ENCODE results near the gene GFPT2. TPM values are rescaled to one million over a fixed set of nuclear protein-coding genes. Genes with fewer than 3 reads are reported as not detected.
A peak's percentile ranks its signal among the peaks of the same experiment; 100 is the strongest.

Gene GFPT2
- total RNA-seq, 1 donor from 2014 or later, result 0.13 TPM

GRCh38 chr5:180333661-180334060, 19.5 kb downstream of the GFPT2 start:
- peak in 1 of 2 donors; percentile 37 for DNase-seq (ENCODE audit: low read depth in 2 of 2)

- DNase-seq (ENCODE audit: low read depth in 2 of 2), result no peak
Observed at GRCh38 chr5:180332861-180333260, 20.3 kb downstream of the GFPT2 start.

DNA sequence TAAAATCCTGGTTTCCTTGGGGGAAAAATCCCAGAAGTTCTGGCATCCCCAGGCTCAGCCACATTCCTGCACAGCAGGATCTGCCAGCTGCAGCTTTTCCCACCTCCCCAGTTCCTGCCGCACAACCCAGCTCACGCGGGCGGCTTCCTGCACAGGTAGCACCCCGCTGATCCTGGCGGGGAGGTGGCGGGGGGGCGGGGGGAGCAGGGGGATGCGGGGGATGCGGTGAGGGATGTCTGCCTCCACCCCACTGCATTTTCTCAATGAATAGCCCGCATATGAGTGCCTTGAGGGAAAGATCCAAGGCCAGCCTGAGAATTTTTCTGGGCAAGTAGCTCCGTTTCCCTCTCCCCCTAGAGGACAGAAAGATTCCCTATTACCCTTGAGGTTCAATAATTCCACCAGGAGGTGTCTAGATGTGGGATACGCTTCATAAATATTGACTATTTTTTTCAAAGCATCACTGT, 21.1 kb downstream of the GFPT2 start:
- DNase-seq (ENCODE audit: low read depth in 2 of 2), result no peak

GRCh38 chr5:180331647-180331950, 21.5 kb downstream of the GFPT2 start:
- DNase-seq (ENCODE audit: low read depth in 2 of 2), result no peak

GRCh38 chr5:180330810-180331646, 22.1 kb downstream of the GFPT2 start:
- peak in 1 of 2 donors; percentile 52 for DNase-seq (ENCODE audit: low read depth in 2 of 2)

- DNase-seq (ENCODE audit: low read depth in 2 of 2), result no peak
Observed at GRCh38 chr5:180330270-180330648, 22.9 kb downstream of the GFPT2 start.

GRCh38 chr5:180329606-180330269, 23.4 kb downstream of the GFPT2 start:
- no peak for DNase-seq (ENCODE audit: low read depth in 2 of 2)

GRCh38 chr5:180329138-180329435, 24.0 kb downstream of the GFPT2 start:
- no peak for DNase-seq (ENCODE audit: low read depth in 2 of 2)

- DNase-seq (ENCODE audit: low read depth in 2 of 2), result peak; percentile 55 to 78
Observed at GRCh38 chr5:180328296-180329137, 24.6 kb downstream of the GFPT2 start.

- no peak for DNase-seq (ENCODE audit: low read depth in 2 of 2)
Observed at GRCh38 chr5:180326989-180327565, 26.1 kb downstream of the GFPT2 start.

GRCh38 chr5:180324601-180324950, 28.6 kb downstream of the GFPT2 start:
- DNase-seq (ENCODE audit: low read depth in 2 of 2), result no peak

- no peak for DNase-seq (ENCODE audit: low read depth in 2 of 2)
Observed at GRCh38 chr5:180323941-180324600, 29.1 kb downstream of the GFPT2 start.

GRCh38 chr5:180323160-180323559, 30.0 kb downstream of the GFPT2 start:
- DNase-seq (ENCODE audit: low read depth in 2 of 2), result no peak

DNA sequence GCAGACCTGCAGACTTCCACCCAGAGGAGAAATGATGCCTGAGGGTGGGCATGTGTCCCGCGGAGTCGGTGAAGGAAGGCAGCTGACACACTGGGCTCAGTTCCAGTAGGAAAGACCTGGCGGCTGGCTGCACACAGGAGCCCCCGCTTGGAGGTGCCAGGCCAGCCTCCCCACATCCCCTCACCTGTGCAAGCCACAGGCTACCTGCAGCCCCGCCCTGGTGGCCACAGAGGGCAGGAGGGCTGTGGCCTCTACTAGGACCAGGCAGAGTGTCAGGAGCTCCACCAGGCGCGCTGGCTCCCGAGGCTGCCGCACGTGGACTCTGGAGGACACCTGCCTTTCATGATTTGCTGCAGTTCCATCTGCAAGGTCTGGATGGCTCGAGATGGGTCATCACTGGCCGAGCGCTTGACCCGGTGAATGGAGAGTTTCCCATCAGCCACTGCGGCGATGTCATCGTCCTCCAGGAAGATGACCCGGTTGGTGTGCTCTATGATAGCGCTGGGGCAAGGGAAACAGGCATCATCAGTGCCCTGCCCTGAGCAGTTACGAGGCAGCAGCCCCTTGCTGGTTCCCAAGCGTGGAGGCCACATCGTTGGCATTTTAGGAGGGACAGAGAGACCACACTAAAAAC, 34.6 kb downstream of the GFPT2 start:
- DNase-seq (ENCODE audit: low read depth in 2 of 2), result no peak

GRCh38 chr5:180316586-180316985, 36.5 kb downstream of the GFPT2 start:
- DNase-seq (ENCODE audit: low read depth in 2 of 2), result no peak

GRCh38 chr5:180315762-180316212, 37.3 kb downstream of the GFPT2 start:
- peak in 1 of 2 donors; percentile 48 for DNase-seq (ENCODE audit: low read depth in 2 of 2)

GRCh38 chr5:180313677-180314505, 39.2 kb downstream of the GFPT2 start:
- DNase-seq (ENCODE audit: low read depth in 2 of 2), result peak in 1 of 2 donors; percentile 33

- DNase-seq (ENCODE audit: low read depth in 2 of 2), result no peak
Observed at GRCh38 chr5:180311216-180311615, 41.9 kb downstream of the GFPT2 start.

DNA sequence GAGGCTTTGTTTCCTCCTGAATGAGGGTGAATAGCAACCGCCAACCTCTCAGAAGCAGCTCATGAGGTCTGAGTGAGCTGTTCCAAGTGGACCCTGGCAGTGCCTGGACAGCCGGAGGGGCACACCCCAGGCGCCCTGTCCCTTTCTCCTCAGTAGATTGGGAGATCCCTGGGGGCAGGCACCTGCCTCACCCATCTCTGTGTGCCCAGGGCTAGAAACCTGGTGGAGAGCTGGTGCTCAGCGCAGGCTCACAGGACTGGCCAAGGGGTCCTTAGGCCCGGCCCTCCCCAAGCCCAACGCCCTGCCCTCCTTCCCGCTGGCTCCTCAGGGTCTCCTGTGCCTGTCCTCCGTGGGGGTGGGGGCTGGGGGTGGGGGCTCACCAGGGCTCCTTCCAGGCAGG, 46.3 kb downstream of the GFPT2 start:
- no peak for DNase-seq (ENCODE audit: low read depth in 2 of 2)

GRCh38 chr5:180305481-180305880, 47.7 kb downstream of the GFPT2 start:
- DNase-seq (ENCODE audit: low read depth in 2 of 2), result no peak
